PFSK-1 (cell line): ENCODE data around the gene TUBB6.

ENCODE experiments used
- FOXP2 ChIP-seq: optimal IDR thresholded peaks from 2 replicates; pipeline ENCODE3; 2011; ENCODE audit warnings: borderline replicate concordance, control low read depth, inconsistent platforms; ENCODE audit not compliant: insufficient read depth; ENCODE audit errors: extremely low read length, extremely low read depth
- POLR2AphosphoS5 ChIP-seq: IDR thresholded peaks from 2 replicates; pipeline ENCODE4 v1.6.1; 2012; ENCODE audit warnings: low read depth, mild to moderate bottlenecking, control low read depth, low read length, moderate library complexity
- SIN3A ChIP-seq: IDR thresholded peaks from 2 replicates; pipeline ENCODE4 v1.6.1; 2012; ENCODE audit warnings: mild to moderate bottlenecking, low read length, moderate library complexity, borderline replicate concordance; ENCODE audit not compliant: insufficient read depth
- TAF1 ChIP-seq: IDR thresholded peaks from 2 replicates; pipeline ENCODE4 v1.6.1; 2012; ENCODE audit warnings: low read length, control low read depth, borderline replicate concordance; ENCODE audit not compliant: insufficient read depth
- TF ChIP-seq, protein P1 (sequence below), 2 experiments: IDR thresholded peaks; 2 replicates each; pipeline versions ENCODE4 v1.6.1 to v1.8.0; 2011 to 2012; ENCODE audit warnings: low read depth in 2 of 2, low read length in 2 of 2, control low read depth in 1 of 2, inconsistent platforms in 1 of 2, mild to moderate bottlenecking in 1 of 2, moderate library complexity in 1 of 2; ENCODE audit not compliant: insufficient read depth in 1 of 2

The TUBB6 gene

DNA sequence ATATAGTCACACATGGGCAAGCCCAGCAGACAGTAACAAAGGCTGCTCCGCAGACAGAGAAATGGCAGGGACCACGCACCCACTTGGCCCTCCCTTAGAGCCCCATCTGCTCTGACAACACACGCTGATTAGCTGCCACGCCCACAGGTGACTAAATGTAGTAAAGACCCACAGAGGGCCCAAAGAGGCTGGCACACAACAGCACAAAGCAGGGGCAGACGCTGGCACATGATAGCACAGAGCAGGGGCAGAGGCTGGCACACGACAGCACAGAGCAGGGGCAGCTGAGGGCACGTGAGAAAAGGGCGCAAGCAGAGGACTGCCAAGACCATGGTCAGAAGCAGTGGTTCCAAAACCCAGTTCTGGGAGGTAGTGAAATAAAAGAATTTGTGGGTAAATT, 58.3 kb downstream of the TUBB6 start:
- TF ChIP-seq FOXP2: no peak
- TF ChIP-seq, protein P1, sequence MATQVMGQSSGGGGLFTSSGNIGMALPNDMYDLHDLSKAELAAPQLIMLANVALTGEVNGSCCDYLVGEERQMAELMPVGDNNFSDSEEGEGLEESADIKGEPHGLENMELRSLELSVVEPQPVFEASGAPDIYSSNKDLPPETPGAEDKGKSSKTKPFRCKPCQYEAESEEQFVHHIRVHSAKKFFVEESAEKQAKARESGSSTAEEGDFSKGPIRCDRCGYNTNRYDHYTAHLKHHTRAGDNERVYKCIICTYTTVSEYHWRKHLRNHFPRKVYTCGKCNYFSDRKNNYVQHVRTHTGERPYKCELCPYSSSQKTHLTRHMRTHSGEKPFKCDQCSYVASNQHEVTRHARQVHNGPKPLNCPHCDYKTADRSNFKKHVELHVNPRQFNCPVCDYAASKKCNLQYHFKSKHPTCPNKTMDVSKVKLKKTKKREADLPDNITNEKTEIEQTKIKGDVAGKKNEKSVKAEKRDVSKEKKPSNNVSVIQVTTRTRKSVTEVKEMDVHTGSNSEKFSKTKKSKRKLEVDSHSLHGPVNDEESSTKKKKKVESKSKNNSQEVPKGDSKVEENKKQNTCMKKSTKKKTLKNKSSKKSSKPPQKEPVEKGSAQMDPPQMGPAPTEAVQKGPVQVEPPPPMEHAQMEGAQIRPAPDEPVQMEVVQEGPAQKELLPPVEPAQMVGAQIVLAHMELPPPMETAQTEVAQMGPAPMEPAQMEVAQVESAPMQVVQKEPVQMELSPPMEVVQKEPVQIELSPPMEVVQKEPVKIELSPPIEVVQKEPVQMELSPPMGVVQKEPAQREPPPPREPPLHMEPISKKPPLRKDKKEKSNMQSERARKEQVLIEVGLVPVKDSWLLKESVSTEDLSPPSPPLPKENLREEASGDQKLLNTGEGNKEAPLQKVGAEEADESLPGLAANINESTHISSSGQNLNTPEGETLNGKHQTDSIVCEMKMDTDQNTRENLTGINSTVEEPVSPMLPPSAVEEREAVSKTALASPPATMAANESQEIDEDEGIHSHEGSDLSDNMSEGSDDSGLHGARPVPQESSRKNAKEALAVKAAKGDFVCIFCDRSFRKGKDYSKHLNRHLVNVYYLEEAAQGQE (IDR thresholded peaks at IDR 0.05; ENCODE audit: insufficient read depth in 1 of 2, low read depth in 2 of 2, low read length in 2 of 2): no peak
- TF ChIP-seq SIN3A: no peak
- no peak for TF ChIP-seq POLR2AphosphoS5
- no peak for TF ChIP-seq TAF1

DNA sequence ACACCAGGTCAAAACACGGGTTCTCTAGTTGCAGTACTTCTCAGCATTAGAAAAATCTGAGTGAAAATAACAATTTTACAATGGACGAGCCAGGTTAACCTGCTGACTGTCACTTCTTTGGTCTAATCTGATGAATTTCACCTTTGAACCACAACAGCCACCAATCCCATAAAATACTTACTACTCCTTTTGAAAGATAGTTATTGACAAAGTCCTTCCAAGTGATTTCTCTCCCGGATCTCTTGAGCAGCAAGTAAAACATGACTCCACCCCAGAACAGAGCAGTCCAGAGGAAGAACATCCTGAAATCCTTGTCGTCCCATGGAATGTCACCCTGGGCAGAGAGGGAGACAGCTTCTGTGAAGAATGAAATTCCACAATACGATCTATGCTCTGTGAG, 58.7 kb downstream of the TUBB6 start:
- TF ChIP-seq TAF1 (no peak), POLR2AphosphoS5 (no peak), SIN3A (no peak), FOXP2 (no peak)
- TF ChIP-seq, protein P1 (IDR thresholded peaks at IDR 0.05; ENCODE audit: insufficient read depth in 1 of 2, low read depth in 2 of 2, low read length in 2 of 2): no peak

DNA sequence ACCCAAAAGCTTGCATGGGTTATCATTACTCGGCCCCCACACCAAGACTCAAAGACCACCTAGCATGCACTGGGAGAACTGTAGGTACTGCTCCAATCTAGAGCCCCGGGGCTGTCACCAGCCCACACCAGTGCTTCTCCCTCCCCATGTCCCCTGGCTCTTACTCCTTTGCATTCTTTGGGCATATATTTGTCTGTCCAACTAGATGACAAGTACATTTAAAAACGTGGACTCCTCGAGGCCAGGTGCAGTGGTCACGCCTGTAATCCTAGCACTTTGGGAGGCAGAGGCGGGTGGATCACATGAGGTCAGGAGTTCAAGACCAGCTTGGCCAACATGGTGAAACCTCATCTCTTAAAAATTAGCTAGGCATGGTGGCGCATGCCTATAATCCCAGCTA, 61.2 kb downstream of the TUBB6 start:
- TF ChIP-seq POLR2AphosphoS5 (no peak), SIN3A (no peak)
- TF ChIP-seq, protein P1 (IDR thresholded peaks at IDR 0.05; ENCODE audit: insufficient read depth in 1 of 2, low read depth in 2 of 2, low read length in 2 of 2): no peak

DNA sequence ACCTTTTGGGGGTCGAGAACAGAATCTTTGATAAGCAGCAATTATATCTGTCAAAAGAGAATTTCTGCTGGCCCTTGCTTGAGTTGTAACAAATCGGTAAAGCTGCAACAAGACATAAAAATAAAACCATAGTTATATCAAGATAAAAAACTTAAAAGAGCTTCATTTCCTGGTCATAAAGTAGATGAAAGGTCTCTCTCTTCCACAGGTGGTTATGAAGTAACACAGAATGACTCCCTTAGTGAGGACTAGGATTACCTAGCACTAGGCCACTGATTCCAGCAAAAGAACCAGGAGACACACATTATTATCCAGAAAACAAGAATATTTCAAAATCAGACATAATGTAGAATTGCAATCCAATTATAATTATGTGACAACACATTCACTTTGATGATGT, 63.5 kb downstream of the TUBB6 start:
- TF ChIP-seq POLR2AphosphoS5 (no peak), TAF1 (no peak)

DNA sequence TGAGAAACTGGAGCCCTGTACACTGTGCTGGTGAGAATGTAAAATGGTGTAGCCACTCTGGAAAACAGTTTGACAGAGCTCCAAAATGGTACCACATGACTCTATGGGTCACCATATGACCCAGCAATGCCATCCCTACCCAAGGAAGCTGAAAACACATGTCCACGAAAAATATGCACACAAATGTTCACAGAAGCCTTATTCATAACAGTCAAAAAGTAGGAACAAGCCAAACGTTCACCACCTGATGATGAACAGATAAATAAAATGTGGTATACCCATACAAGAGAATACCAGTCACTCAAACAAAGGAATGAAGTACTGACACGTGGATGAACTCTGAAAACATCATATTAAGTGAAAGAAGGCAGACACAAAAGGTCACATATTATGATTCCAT, 64.4 kb downstream of the TUBB6 start:
- TF ChIP-seq SIN3A: no peak
- no peak for TF ChIP-seq TAF1
- TF ChIP-seq, protein P1 (IDR thresholded peaks at IDR 0.05; ENCODE audit: insufficient read depth in 1 of 2, low read depth in 2 of 2, low read length in 2 of 2): no peak
- no peak for TF ChIP-seq POLR2AphosphoS5
- no peak for TF ChIP-seq FOXP2
